HG03280 (cell line): Measurements from ENCODE around the gene EPS8L2.

ENCODE experiments used
- ATAC-seq: cut with Tn5 transposase; IDR thresholded peaks from one replicate; pipeline ENCODE4 v1.9.1; 2021; ENCODE audit warnings: mild to moderate bottlenecking, moderate library complexity; ENCODE audit not compliant: unreplicated experiment

The EPS8L2 gene

DNA sequence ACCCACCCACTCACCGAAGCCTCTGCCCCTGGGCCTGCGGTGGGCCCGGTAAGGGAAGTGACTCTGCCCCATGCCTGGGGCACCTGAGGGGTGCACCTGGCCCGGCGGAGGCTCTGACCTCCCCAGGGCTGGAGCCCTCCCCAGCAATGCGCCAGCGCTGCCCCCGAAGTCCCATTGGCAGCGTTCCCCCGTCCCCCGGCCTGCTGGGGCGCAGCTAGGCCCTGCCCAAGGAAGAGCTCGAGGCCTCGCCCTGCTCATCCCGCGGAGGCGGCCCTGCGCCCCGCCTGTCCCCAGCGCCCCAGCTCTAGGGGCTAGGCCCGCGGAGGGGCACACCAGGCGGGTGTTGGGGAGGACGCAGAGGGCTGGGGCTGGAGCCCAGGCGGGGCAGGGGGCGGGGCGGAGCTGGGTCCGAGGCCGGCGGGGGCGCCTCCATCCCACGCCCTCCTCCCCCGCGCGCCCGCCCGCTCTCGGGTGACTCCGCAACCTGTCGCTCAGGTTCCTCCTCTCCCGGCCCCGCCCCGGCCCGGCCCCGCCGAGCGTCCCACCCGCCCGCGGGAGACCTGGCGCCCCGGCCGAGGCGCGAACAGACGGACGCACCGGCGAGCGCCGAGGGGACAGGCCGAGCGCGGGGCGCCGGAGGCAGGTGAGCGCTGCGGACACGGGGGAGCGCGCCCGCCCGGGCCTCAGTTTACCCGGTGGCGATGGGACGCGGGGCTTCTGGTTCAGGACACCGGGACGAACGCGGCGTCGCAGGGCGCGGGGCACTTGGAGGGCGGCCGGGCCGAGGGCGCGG, at the start of gene EPS8L2:
TSS of gene EPS8L2 (plus strand) at position 586 of the 793 bp plus-strand sequence. CDS start 3,177 bp downstream, outside the sequence.
- no peak for ATAC-seq

DNA sequence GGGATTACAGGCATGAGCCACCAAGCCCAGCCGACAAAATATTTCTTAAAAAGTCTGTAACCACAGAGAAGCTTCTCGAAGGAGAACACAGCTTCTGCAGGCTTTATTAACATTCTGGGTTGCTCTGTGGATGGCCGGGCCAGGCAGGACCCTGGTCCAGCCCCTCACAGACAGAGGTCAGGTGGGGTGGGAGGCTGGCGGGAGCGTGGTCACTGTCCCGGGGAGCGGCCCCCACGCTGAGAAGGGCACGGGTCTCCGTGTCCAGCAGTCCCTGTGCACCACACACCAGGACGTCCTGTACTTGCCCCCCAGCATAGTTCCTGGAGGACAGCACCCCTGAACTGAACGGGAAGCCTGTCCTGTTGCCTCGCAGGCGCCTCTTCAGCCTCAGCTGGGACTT, 49.6 kb upstream of the EPS8L2 start:
- no peak for ATAC-seq

DNA sequence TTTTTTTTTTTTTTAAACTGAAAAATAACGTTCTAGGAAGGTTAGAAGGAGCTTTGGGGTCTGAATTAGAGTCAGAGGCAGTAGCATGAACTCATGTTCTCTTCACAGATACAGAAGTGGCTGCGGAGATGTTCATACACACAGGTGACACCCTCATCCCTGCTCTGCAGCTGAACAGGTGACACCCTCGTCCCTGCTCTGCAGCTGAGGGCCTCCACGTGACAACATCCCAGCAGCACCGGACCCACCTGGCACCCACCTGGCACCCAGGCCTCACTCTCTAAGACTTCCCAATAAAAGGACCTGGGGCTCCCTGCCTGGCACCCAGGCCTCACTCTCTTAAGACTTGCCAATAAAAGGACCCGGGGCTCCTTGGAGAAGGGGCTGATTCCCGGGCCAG, 49.2 kb upstream of the EPS8L2 start:
- ATAC-seq, result no peak

DNA sequence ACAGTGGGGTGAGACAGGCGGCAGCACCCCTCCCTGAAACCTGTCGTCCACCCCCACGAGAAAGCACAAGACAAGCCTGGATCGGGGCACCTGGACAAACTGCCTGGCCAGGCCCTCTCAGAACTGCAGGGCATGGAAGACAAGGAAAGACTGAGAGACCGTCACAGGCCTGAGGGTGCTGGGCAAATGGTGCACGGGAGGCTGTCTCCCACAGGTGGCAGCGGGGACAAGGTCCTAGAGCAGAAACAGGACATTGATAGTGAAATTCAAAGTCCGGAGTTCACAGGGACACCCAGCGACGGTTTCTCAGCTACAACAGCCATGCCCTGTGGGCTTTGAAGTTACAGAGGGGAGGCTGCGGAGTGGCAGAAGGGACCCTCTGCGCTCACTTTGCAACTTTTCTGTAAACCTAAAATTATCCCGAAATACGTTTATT, 48.3 kb upstream of the EPS8L2 start:
- ATAC-seq, result no peak

DNA sequence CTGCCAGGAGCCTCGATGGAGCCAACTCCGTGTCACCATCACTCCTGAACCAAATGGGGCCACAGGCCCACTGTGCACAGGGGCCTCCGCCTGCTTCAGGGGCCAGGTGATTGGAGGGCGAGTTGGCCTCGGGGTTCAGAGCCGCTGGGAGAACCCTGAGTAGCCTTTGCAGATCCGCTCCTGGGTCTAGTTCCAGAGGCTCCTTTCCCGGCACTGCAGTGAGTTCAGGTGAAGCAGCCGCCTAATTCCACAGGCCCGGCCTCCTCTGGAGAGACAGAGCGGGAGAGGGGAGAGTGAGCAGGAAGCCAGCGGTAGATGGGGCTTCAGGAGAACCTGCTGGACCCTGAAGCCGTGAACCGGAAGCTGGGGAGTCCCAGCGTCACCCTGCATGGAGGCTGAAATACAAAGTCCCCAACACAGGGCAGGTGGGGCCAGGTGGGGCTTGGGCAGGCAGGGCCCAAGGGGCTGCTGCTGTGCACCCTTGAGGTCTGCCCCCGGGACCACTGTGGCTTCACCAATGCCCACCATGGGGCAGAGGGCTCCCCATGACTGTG, 46.4 kb upstream of the EPS8L2 start:
- ATAC-seq, result no peak

DNA sequence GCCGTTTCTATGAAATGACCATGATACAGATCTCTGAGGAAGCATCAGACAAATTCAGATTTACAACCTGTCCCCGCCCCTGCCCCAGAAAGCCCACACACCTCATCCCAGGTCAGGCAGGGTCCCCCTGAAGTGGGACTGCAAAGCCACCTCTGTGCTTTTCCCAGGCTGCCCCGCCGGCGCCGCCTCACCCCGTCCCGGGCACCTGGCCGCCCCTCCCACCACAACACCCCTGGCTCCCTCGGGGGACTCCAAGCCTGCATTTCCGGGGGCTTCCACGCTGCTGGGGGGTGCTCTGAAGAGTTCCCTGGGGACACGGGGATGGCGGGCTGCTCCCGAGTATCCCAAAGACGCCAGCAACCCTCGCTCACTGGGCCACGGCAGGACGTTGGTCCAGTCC, 45.8 kb upstream of the EPS8L2 start:
- ATAC-seq, result no peak

DNA sequence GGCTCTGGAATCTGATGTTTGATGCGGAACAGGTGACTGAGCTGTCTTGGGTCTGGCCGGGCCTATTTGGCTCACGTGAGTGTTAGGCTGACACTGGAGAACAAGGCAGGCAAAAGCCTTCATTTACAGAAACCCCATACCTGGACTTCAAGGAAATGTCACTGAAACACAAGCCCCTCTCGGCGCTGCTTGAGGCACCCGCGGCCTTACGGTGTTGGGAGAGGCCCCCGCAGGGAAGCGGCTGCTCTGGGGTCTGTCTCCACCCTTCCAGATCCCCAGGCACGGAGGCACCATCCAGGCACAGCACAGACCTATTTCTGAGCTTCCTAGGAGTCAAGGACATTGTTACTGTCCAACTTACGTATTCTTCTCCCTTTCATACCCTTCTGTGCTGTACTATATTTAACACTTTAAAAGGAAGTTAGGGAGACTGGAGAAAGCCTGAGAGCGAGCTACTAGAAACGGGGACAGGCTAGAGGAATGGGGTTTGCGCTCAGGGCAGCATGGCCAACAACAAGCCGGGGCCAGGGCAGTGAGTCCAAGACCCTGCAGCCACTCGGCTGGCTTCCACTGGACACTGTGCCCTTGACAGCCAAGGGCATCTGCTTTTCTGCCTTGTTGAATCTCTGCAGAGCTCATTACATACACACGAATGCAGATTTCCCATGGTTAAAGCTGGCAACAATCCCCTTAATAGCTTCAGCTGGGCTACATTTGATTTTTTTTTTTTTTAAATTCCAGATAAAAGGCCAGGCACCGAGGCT, 45.2 kb upstream of the EPS8L2 start:
- ATAC-seq, result no peak

DNA sequence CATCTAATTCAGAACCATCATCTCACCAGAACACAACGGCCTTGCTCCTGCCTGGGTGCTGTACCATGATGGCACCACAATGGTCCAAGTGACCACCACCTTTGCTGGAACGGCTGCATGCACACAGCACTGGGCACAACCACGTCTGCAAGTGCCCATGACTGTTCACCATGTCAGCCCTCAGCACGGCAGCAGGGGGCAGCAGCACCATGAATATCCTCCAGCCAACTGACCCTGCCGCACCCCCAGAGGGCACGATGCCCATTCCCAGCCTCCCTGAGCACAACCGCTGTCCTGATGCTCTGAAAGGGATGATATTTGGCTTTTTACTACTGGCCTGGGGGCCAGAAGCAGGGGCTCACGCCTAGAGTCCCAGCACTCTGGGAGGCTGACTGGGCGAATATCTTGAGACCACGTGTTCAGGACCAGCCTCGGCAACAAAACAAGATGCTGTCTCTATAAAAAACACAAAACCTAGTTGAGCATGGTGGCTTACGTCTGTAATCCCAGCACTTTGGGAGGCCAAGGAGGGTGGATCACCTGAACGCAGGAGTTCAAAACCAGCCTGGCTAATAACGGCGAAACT, 43.2 kb upstream of the EPS8L2 start:
- ATAC-seq, result peak; percentile 52

DNA sequence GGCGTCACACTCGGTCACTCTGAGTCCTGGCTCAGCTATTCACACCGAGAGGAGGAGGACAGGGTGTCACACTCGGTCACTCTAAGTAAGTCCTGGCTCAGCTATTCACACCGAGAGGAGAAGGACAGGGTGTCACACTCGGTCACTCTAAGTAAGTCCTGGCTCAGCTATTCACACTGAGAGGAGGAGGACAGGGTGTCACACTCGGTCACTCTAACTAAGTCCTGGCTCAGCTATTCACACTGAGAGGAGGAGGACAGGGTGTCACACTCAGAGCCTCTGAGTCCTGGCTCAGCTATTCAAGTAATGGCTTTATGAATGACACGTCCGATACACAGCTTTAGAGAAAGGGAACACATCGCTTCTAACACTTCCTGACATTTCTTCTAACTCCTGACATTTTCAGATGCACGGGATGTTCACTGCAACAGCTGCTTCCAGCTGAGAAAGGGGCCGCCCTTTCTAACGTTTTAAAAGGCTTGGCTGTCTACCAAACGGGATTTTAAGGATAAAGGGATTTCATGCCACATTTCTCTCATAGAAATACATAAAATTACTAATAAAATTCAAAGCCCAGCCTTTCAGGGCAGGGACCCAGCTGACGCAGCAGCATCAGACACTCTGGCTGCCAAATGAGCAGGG, 40.8 kb upstream of the EPS8L2 start:
- no peak for ATAC-seq

DNA sequence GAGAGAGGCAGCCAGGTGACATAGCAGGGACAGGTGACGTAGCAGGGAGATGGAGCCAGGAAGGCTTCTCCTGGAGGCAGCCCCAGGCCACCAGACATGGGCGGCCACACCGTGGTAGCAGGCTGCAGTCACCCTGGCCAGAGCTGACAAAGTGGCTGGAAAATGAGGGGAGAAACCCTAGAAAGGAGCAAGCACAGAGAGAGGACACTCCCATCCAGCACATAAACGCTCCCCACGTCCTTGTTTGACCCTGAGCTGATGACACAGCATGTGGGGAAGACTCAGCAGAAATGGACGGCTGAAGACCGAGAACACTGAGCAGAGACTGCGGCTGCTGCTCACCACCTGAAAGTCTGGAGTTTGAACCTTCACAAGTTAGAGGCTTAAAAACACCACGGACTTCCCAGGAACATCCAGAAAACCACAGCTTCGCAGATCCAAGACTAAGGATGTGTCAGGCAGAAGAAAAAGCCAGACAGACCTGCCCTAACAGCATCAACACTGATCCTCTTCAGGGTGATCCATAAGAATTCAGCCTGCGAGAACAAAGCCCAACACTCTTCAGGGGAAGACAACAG, 40.2 kb upstream of the EPS8L2 start:
- no peak for ATAC-seq

DNA sequence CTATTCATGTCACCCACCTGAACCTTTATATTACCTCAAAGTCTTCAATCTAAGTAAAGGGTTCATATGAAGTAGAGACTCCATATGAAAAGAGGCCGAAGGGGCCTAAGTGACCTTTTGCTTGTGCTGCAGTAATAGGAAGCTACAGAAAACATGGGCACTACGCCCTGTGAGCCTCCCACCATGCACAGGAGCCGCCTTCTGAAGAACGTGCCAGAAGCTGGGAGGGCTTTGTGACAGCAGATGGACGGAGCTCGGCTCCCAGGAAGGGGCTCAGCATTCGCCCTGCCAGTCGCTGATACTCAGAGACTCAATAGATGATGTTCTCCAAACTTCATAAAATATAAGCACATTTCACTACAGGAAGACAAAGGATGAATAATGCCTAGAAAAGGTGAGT, 32.2 kb upstream of the EPS8L2 start:
- no peak for ATAC-seq

DNA sequence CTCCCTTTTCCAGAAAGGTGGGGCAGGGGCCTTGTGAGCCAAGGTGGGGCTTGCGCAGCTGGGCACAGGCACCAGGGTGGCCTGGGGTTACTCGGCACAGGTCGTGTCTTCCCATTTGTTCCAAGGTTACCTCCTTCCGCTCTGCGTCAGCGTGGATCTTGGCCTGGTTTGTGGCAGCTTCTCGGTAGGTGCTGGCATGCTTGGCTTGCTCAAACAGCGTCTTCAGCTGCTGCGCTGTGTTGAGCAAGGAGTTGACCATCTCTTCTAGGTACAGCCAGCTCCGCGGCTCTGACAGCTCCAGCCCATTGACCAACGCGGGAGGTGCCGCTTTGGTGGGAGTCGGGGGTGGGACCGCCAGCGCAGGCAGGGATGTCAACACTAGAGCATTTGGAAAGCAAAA, 31.6 kb upstream of the EPS8L2 start:
- ATAC-seq, result no peak

DNA sequence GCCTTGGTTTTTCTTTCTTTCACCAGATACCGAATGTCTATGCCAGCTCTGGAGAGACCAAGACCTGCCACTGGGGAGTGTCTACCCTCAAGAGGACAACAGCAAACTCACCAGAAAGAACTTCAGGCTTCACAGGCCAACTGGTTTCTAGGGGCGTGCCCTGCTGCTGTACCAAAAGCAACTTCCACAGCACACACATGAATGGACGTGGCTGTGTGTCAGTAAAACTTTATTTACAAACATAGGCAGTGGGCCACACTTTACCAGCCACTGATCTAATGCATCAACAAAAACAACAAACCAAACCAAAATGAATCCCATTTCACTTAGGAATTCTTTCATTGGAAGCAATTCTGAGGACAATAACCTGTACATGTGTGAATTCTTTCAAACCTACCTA, 27.7 kb upstream of the EPS8L2 start:
- ATAC-seq, result no peak

DNA sequence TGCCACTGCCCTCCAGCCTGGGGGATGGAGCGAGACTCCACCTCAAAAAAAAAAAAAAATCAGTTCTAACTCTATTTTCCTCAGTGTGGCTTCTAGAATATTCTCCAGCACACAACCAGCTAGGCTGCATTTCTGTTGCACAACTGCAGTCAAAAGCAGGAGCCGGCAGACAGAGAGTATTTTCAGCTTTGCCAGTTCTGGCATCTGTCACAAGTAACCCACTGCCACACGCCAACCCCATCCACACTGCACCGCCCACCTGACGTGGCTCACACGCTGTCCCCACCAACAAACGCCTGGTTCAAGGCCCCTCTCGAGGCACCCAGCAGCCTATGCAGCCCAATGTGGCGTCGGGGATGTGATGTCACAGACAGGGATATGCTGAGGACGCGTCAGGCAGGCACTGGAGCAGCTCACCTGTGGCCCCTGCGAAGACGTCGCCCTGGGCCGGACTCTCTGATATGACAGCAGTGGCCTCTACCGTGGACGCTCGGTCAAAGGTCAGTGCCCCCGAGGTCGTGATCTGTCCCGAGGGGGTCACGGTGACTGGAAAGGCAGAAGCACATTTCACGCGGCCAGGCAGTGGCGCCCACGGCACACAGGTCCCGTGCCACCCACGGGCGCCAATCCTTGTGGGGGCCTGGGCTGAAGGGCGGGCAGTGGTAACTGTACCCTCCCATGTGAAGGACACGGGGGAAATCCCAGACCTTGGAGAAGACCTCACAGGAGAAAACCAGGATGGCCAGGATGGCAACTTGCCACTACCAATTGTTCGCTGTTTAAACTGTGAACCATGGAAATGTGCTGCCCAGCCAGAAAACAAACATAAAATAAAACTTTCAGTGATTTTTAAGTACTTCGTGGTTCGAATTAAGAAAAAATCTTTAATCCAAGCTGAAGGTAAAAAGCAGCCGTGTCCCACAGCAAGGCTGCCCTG, 26.5 kb upstream of the EPS8L2 start:
- no peak for ATAC-seq

DNA sequence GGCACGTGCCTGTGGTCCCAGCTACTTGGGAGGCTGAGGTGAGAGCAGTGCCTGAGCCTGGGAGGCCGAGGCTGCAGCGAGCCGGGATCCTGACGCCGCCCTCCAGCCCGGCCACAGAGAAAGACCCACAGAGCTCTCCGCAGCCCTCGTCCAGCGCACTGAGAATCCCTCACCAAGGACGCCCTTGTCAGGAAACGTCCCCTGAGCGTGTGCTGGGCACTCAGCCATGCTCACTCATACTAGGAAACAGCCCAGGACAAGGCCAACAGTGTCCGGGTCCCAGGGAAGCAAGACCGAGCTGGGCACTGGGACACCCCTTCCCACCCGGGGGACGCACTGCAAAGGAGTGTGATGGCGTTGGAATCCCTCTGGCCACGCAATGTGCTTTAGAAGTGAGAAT, 25.6 kb upstream of the EPS8L2 start:
- no peak for ATAC-seq

DNA sequence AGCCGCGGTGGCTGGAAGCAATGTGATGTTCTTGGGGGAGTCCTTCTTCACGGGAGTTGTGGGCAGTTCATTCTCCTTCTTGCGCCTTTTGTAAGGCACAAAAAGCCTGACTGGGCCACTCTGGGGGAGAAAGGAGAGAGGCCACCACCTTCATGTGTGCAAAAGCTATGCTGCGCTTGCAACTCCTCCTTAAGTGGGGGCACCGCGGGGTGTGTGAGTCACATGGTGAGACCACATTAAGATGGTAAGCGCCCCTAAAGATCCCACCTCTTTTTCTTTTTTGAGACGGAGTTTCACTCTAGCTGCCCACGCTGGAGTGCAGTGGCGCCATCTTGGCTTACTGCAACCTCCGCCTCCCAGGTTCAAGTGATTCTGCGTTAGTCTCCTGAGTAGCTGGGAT, 25.1 kb upstream of the EPS8L2 start:
- ATAC-seq, result no peak

DNA sequence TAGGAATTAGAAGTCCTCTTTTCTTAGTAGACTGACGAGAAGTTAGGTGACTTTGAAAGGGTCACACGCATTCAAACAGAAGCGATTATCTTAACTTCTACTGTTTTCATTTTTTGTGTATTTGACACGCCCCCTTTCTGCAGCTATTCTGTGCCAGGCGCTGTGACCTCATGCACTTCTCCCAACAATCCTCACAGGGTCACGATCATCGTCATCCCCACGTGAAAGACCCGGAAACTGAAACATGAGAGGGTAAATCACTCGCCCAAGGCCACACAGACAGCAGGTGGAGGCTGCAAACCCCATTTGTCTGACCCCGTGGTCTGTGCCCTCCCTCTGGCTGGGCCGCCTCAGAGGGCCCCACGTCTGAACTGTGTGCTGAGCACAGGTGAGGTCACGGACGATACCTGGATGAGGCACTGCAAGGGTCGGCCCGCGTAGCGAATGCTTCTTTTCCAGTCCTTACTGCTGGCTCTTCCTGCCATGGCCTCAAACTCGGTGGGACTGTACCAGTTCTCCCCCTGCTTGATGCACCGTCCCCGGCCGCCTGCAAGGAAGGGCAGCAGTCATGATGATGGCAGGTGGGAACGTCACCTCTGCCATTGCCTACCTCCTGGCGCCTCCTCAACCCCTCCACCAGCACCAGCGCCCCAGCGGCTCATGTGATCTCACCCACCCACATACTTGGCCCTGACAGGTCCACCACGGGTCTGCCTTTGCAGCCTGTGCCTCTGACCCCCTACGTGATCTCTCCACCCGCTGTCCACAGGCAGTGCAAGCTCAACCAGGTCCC, 19.4 kb upstream of the EPS8L2 start:
- ATAC-seq, result no peak

DNA sequence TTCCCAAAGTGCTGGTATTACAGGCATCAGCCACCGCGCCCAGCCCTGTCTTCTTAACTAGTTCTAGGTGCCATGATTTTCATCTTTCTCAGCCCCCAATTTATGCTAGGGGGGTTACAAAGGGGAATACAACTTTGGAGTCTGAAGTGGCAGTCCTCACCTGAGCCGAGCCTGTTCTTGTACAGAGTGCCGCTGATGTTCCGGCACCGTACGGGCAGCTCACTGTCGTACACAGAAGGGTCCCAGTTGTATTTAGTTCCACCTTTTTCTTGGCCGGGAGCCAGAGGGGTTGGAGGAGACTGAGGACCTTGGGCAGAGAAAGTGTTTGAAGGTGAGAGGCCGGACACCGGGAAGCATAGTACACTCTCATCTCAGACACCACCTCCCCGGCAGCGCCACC, 18.3 kb upstream of the EPS8L2 start:
- ATAC-seq, result no peak

DNA sequence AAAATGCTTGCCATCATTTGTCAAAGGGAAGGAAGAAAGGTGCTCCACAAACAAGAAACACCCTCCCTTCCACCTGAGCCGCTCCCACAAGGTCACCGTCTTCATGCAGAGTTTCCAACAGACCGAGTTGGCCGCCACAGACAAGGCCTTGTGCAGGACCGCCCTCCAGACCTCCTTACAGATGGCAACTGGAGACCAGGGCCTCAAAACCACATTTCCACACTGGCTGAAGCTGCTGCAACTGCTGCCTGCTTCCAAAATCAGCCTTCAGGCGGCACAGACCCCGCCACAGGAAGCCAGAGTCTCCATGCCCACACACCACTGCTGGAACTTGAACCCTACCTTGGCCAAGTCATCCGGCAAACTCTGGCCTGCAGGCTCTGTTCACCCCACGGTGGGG, 17.4 kb upstream of the EPS8L2 start:
- no peak for ATAC-seq
